ENCODE data around the gene TAF3.

DNA sequence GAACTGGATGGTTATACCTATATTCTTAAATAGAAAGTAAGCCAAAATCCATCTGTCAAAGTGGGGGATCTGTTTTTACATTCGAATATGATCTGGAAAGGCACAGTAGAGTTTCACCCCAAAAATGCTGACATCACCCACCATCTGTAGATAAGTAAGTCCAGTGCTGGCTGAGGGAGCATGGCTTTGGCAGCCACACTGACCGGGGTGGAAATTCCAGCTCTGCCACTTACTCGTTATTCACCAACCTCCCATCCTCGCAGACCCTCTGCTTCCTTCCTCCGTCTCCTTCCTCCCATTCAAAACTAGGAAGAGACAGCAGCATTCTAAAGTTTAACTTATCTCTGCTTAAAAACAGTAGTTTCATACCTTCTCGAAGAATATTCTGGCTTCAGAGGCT lies 151.3 kb downstream of the TAF3 start:
- TF ChIP-seq, protein P1, sequence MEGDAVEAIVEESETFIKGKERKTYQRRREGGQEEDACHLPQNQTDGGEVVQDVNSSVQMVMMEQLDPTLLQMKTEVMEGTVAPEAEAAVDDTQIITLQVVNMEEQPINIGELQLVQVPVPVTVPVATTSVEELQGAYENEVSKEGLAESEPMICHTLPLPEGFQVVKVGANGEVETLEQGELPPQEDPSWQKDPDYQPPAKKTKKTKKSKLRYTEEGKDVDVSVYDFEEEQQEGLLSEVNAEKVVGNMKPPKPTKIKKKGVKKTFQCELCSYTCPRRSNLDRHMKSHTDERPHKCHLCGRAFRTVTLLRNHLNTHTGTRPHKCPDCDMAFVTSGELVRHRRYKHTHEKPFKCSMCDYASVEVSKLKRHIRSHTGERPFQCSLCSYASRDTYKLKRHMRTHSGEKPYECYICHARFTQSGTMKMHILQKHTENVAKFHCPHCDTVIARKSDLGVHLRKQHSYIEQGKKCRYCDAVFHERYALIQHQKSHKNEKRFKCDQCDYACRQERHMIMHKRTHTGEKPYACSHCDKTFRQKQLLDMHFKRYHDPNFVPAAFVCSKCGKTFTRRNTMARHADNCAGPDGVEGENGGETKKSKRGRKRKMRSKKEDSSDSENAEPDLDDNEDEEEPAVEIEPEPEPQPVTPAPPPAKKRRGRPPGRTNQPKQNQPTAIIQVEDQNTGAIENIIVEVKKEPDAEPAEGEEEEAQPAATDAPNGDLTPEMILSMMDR (IDR thresholded peaks at IDR 0.05; ENCODE audit: borderline replicate concordance, extremely low read depth, low read length, poor library complexity, severe bottlenecking), result no peak
- TF ChIP-seq EZH2 (IDR thresholded peaks at IDR 0.05; ENCODE audit: borderline replicate concordance, low read depth, low read length, severe bottlenecking), result no peak

All from DND-41 (cell line).